HG03135 (cell line): ENCODE measurements around the gene DENND4A.
"Not testable (repeated sequence)": the region's sequence is repeated elsewhere in the genome, so short reads cannot be mapped to it uniquely, and the experiment has no call there.

Experiments used
- ATAC-seq: cut with Tn5 transposase; IDR thresholded peaks from one replicate; pipeline ENCODE4 v1.9.1; 2021; ENCODE audit warnings: mild to moderate bottlenecking, moderate library complexity; ENCODE audit not compliant: unreplicated experiment

DENND4A gene

DNA sequence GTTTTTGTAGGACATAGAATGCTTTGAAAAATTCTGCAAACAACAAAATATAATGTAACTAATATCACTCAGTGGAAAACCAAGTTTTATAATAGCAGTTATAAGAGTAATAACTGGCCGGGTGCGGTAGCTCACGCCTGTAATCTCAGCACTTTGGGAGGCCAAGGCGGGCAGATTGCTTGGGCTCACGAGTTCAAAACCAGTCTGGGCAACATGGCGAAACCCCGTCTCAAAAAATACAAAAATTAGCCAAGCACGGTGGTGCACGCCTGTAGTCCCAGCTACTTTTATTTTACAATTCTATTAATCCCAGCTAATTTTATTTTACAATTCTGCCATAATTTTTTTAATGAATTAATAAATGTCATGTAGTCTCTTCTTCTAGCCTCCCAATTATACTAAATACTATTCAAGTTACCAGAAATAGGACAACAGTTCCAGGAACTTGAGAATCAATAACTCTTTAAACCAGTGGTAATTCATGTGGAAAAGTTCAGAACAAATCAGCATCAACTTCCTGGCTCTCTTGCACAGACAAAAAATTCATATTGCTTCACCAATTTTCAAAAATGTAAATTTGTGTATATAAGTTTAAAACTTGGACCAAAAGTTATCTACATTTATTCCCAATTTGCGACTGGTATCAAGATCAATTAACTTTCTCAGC, 2.2 kb downstream of the DENND4A start:
- no peak for ATAC-seq

DNA sequence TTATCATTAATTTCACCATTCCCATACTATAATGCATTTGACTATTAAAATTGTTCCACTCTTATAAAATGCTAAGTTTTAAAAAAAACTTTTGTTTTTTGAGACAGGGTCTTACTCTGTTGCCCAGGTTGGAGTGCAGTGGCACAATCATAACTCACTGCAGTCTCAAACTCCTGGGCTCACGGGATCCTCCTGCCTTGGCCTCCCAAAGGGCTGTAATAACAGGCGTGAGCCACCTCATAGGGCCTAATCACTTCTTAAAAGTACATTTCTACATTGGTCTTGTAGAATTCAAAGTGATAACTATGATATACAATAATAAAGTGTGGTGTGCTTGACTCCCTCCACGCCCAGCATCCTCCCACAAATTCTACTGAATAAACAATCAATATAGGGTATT, 3.0 kb downstream of the DENND4A start:
- ATAC-seq = no peak

DNA sequence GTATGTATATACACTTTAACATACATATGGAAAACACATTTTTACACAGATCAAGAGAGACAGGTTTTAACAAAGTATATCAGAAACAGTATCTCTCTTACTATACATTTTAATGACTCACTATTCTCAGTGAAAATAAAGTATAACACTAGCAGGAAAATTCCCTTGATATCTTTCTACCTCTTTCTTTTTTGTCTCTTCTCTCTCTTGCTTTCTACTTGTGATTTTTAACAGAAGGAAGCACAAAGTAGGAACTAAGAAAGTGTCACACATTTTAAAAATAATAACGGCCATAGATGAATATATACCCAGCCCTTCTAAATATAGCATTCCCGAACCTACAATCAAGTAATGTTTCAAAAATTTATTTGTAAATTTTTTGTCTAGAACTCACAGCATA, 4.8 kb downstream of the DENND4A start:
- ATAC-seq = no peak

DNA sequence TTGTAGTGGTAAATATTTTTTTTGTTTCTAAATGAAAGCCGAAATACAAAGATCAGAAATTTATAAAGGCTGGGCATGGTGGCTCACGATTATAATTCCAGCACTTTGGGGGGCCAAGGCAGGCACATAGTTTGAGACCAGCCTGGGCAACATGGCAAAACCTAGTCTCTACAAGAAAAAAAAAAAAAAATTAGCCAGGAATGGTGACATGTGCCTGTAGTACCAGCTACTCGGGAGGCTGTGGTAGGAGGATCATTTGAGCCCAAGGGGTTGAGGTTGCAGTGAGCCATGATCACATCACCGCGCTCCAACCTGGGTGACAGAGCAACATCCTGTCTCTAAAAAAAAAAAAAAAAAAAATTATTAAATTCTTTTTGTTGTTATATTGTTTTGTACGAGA, 6.9 kb downstream of the DENND4A start:
- ATAC-seq = no peak

DNA sequence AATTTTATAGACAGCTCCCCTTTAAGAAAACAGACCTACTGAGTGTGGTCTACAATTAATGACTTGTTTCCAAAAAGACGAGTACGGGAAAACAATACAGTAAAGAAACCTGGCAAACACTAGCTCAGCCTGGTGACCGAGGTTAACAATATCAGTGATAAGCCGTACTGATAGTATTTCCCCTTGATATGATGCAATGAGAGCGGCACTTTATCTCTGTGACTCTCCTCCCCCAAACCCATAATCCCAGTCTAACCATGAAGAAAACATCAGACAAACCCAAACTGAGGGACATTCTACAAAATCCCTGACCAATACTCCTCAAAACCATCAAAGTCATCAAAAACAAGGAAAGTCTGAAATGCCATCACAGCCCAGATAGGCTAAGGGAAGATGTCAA, 8.2 kb downstream of the DENND4A start:
- no peak for ATAC-seq

DNA sequence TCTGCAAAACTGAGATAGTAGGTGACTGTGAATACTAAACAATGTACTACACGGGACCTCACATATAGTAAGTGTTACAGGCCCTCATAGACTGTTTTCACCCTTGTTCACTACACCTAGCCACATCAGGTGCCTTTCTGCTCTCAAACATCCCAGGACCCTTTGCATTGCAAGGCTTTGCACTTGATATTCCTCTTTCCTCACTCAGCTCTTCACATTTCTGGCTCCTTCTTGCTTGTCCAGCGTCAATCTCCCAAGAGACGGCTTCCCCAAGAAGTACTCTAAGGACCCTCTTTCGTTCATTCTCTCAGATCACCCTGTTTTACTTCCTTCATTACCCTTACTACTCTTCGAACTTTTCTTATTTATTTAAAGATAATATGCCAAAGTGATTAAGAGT, 10.0 kb downstream of the DENND4A start:
- no peak for ATAC-seq

DNA sequence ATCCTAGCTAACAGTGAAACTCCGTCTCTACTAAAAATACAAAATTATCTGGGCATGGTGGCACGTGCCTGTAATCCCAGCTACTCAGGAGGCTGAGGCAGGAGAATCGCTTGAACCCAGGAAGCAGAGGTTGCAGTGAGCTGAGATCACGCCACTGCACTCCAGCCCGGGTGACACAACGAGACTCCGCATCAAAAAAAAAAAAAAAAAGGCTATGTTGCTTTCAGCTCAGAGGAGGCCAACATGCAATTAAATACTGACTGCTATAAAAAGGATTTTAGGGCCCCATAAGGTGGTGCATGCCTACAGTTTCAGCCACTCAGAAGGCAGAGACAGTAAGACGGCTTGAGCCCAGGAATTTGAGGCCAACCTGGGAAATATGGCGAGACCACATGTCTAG, 13.4 kb downstream of the DENND4A start:
- ATAC-seq = not testable (repeated sequence)

DNA sequence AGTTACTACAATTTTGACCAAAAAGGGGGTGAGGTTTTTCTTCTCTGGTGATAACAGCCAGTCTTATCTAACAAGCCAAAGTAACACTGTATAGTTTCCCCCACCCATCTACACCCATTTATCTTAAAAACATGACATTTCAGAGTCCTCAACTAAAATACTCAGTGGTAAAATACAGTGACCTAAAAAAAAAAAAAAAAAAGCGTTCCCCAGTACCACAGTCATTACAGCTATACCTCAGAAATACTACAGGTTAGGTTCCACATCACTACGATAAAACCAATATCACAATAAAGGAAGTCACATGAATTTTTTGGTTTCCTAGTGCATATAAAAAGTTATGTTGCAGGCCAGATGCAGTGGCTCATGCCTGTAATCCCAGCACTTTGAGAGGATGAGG, 13.8 kb downstream of the DENND4A start:
- no peak for ATAC-seq

DNA sequence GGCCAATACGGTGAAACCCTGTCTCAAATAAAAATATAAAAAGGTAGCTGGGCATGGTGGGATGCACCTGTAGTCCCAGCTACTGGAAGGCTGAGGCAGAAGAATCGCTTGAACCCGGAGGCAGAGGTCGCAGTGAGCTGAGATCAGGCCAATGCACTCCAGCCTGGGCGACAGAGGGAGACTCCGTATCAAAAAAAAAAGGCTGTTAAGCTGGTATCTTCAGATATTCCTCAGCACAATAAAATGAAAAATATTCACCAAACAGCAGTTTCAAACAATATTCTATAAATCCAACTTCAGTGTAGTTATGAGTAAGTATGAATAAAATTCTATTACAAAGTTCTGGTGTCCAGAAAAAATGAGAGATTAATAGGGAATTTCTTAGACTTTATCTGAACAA, 14.2 kb downstream of the DENND4A start:
- no peak for ATAC-seq

DNA sequence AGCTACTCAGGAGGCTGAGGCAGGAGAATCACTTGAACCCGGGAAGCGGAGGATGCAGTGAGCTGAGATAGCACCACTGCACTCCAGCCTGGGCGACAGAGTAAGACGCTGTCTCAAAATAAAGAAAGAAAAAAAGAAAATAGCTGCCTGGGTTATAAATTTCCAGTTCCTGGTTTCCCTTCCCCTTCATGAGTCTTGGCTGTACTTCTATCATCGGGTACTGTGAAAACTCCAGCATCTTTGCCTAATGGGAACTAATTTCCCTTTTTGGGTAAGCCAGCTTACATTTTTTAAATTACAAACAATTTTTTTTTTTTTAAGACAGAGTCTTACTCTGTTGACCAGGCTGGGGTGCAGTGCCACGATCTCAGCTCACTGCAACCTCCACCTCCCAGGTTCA, 15.0 kb downstream of the DENND4A start:
- ATAC-seq = no peak

DNA sequence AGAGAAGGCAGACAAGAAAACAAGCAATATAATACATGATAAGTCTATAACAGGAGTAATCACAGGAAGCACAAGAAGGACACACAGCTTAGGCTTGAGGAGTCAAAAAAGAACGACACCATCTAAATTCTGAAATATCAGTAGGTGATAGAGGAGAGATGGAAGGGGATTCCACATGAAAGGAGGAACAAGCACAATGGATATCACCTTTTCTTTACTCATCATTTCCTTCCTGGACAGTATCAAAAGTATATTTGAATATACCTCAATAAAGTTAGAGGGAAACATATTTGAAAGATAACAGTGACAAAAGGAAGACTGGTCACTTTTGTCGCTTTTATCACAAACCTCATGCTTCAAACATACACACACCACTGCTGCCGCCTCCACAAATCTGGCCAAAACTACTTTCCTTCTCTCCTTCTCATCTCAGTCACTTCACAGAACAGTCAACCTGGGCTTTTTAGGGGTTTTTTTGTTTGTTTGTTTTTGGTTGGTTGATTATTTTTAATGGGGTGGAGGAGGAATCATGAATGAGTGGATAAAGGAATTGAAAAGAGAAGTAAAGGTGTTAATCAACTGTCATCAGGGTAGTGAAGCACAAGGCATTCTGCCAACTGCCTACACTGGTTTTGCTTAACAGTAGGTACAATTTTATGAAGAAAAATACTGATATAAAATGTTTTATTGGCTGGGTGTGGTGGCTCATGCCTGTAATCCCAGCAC, 18.5 kb downstream of the DENND4A start:
- ATAC-seq = no peak

DNA sequence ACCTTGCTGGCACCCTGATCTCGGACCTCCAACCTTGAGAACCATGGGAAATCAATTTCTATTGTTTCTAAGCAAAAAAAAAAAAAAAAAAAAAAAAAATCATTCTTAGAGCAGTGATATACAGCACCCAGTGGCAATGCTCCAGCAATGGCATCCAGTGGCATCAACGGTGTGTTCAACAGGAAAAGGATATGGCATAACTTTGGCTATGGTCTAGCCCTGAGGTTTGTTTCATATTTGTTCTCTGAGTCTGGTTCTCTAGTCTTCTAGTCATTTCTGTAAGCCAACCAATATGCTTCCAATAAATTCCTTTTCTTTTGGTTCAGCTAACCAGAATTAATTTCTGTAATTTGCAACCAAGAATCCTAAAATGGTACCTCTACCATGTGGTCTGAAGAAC, 19.2 kb downstream of the DENND4A start:
- no peak for ATAC-seq

DNA sequence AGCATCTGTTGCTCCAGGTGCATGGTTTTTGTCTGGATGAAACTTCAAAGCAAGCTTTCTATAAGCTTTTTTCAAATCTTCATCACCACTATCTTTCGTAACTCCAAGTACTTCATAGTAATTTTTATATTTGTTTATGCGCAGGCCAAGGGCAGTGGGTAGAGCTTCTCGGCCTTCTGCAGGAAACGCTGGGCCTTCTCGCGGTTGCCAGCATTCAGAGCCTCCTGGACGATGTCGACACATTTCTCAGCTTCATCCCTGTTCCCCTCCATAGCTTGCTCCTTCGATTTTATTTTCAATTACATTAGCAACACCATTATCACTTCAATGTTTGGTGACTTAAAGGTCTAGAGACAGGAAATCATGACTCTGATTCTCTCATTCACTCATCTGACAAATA, 20.2 kb downstream of the DENND4A start:
- no peak for ATAC-seq

DNA sequence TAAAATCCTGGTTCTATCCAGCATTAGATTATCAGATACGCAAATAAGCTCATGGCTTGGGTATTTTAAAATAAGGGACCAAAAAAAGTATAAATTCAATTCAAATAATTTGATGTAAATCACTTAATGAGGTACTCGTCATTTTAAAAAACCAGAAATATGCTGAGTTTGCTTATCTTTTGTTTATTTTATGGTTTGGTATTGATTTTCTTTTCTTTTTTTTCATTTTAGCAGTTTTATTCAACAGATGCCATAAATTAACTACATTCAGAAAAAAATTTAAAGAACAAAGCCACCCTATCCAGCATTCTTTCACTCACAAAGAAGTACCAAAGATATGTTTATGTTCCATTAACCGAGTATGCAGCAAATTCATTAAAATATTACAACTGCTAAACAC, 22.6 kb downstream of the DENND4A start:
- ATAC-seq = no peak

DNA sequence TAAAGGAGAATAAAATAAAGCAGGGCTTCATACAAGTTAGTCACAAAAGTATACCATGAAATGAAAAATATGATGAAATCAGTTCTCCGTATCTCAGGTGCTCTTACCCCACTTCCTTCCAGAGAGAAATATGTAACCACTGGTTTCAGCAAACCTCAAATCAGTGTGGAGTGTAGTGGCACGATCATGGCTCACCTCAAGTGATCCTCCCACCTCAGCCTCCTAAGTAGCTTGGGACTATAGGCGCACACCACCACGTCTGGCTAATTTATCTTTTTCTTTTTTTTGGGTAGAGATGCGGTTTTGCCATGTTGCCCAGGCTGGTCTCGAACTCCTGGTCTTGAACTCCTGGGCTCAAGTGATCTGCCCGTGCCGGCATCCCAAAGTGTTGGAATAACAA, 24.2 kb downstream of the DENND4A start:
- ATAC-seq = no peak

DNA sequence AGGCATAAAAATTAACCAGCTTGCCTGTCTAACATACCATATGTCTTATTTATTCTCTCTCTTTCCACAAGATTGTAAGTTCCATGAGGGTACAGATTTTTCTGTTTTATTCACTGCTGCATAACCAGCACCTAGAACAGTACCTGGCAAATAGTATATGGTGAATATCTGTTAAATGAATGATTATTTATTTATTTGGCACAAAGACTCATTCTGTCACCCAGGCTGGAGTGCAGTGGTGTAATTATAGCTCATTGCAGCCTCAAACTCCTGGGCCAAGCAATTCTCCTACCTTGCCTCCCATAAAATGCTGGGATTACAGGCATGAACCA, 24.9 kb downstream of the DENND4A start:
- ATAC-seq = no peak

DNA sequence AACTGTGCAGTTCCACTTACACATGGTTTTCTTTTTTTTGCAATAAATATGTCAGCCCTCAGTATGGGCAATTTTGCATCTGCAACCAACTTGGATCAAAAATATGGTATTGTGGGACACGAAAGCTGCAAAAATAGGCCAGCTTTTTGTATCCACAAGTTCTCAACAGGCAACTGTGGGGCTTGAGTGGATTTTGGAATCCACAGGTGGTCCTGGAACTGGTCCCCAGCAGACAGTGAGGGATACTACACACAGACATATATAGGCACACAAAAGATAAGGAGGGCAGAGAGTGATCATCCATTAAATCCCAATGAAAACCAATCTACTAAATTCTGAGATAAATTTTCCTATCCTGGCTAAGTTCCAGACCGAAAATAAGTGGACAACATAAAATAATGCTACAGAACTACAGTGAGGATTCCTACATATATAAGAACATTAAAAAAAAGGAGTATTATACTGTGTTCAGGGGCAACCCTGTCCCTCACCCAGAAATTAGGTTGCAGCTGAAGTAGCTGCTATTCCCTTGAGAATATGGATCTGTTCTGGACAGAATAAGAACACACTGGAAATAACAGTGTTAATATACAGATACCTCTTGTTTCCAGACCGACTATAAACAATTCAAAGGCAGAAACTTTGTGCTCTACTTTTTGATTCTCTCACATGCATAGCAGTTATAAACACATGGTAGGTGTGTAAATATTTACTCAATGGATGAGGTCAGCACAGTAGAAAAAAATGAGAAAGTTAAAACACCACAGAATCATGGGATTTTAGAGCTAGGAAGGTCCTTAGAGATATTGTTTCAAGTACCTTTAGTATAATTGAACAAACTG, 25.4 kb downstream of the DENND4A start:
- ATAC-seq = no peak

DNA sequence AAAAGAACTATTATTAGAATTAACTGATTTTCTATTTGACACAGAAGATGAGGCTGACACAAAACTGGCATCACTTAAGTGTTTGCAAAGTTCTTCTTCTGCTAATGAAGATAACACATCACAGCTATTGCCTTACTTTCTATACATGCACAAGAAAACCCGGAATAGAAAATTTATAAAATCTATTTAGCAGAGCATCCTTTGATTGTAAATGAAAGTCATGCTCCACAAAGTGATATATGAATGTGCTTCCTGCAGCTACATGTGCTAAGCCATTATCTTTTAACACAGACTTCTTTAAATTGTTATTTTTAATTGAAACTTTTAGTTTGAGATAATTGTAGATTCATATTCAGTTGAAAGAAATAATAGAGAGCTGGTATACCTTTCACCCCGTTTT, 27.0 kb downstream of the DENND4A start:
- no peak for ATAC-seq

DNA sequence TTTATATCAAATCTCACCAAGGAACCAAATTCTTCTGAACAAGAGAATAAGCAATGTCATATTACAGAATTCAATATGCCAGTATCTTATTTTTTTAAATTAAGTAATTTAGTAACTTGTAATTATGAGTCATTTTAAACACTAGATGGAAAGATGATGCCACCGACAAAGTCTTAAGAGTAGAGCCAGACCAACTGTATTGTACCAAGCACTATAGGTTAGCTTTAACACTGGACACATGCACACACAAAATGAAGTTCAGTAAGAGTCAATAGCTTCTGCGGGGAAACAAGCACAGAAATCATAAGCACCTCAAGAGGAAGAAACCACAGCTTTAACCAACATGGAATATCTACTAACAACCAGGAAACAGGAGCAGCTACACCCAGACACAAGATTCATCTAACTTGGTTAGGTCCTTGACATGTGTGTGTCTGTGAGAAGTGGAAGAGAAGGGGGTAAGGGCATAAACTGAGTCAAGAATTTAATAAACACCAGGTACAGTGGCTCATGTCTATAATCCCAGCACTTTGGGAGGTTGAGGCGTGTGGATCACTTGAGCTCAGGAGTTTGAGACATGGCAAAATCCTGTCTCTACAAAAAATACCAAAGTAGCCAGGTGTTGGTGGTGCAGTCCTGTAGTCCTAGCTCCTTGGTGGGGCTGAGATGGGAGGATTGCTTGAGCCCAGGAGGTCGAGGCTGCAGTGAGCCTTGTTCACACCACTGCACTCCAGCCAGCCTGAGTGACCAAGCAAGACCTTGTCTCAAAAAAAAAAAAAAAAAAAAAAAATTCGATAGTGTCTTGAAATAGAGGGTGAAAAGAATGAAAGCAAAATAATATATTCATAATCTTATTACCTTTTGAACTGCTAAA, 28.9 kb downstream of the DENND4A start:
- ATAC-seq = no peak

DNA sequence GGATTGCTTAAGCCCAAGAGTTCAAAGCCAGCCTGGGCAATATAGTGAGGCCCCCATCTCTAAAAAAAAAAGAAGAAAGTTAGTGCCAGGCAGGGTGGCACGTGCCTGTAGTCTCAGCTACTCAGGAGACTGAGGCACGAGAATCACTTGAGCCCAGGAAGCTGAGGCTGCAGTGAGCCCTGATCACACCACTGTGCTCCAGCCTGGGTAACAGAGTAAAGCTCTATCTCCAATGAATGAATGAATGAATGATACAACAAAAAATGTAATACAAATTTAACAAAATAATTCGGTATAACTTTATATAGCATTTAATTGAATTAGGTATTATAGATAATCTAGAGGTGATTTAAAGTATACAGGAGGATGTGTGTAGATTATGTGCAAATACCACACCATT, 29.7 kb downstream of the DENND4A start:
- no peak for ATAC-seq
